ENCODE data around the gene BATF2. TPM values are rescaled to one million over a fixed set of nuclear protein-coding genes. Genes with fewer than 3 reads are reported as not detected.

BATF2 gene
- total and polyA plus RNA-seq, 2 donors (not counting 3 experiments of a cell fraction or from before 2014, with no cell fraction given) = 0.75 TPM

- no peaks in the 10 kb centered on the region for H3K27me3 ChIP-seq (ENCODE audit: control insufficient read depth in 2 of 2, insufficient read depth in 2 of 2, low read length in 2 of 2)
- no peaks in the 10 kb centered on the region for H3K9me1 ChIP-seq (replicated peaks; ENCODE audit: control insufficient read depth, extremely low read depth, insufficient read depth, low read length)
- H3K79me2 ChIP-seq (ENCODE audit: control insufficient read depth, insufficient read depth, low read length) = no peaks in the 10 kb centered on the region
- peak within 1 kb of the TSS; percentile 68 to 83 (median 74) for H3K4me3 ChIP-seq (replicated peaks in 1 of 3; ENCODE audit: insufficient read depth in 1 of 3, low read depth in 1 of 3, low read length in 3 of 3)
- H3K9ac ChIP-seq (replicated peaks; ENCODE audit: extremely low read depth, insufficient read depth, low read length) = peak within 1 kb of the TSS; percentile 69
- peak within 1 kb of the TSS; percentile 92 for H2AFZ ChIP-seq (ENCODE audit: low read depth, low read length)
- dilution Hi-C loops (cut with MboI; ENCODE audit: extremely low pct_ligation_motif_present, low sequenced_read_pairs) = no loop called here
- intact Hi-C loops (cut with micrococcal nuclease) = loop anchor here (1.0 kb wide), 7 partner anchors 13 to 110 kb away; partner anchors contain the start of genes ARL2, ATG2A, VPS51 and ZNHIT2
- no peaks in the 10 kb centered on the region for H4K20me1 ChIP-seq (replicated peaks; ENCODE audit: control insufficient read depth, extremely low read depth, insufficient read depth, low read length)
- H3K9me3 ChIP-seq (replicated peaks; ENCODE audit: control insufficient read depth, insufficient read depth, low read length) = no peaks in the 10 kb centered on the region
- H3K36me3 ChIP-seq (ENCODE audit: control insufficient read depth in 2 of 2, extremely low read depth in 1 of 2, insufficient read depth in 2 of 2, low read length in 2 of 2) = peaks cover 0 to 2% of the 10 kb centered on the region in 2 experiments
- peaks cover 11% of the 10 kb centered on the region for H3K4me1 ChIP-seq (ENCODE audit: control insufficient read depth, extremely low read depth, insufficient read depth, low read length)
- ChIA-PET CTCF (interaction anchor here (0.6 to 1.2 kb wide), 8 partner anchors 10 to 83 kb away, joined by 3 to 10 read pairs (median 4); partner anchors contain the start of genes ARL2 and SAC3D1), POLR2A (no interaction called here)
- TF ChIP-seq EZH2 (IDR thresholded peaks at IDR 0.05; ENCODE audit: borderline replicate concordance, low read depth, low read length, severe bottlenecking) = no peak
- peak; percentile 71 for TF ChIP-seq POLR2AphosphoS5 (IDR thresholded peaks at IDR 0.05; ENCODE audit: insufficient read depth, low read depth, low read length)
- TF ChIP-seq JUN (IDR thresholded peaks at IDR 0.05; ENCODE audit: borderline replicate concordance, insufficient read depth, insufficient read length, low read depth) = no peak
- TF ChIP-seq POLR2A (IDR thresholded peaks at IDR 0.05; ENCODE audit: low read depth, low read length) = peak; percentile 81
- TF ChIP-seq CTCF (IDR thresholded peaks at IDR 0.05; ENCODE audit: extremely low read depth in 1 of 2, insufficient read depth in 1 of 2, low read depth in 1 of 2, low read length in 2 of 2) = peak; percentile 38 to 84
- no peak for TF ChIP-seq FOS (IDR thresholded peaks at IDR 0.05; ENCODE audit: borderline replicate concordance, insufficient read depth, low read length)
- no peak for TF ChIP-seq MYC (IDR thresholded peaks at IDR 0.05; ENCODE audit: low read depth, low read length)
- peak; percentile 32 for TF ChIP-seq MAX (IDR thresholded peaks at IDR 0.05; ENCODE audit: insufficient read depth, insufficient read length)
- TF ChIP-seq GATA2 (IDR thresholded peaks at IDR 0.05; ENCODE audit: insufficient read depth, insufficient read length, low read depth, low read length) = no peak
- BruUV-seq (replicated peaks) = no TSS peak
- H3K4me2 ChIP-seq (ENCODE audit: insufficient read depth, low read length) = peak within 1 kb of the TSS; percentile 92
- peak within 1 kb of the TSS; percentile 61 for H3K27ac ChIP-seq (ENCODE audit: insufficient read depth, low read depth, low read length)
- DNase-seq (ENCODE audit: low read depth, low spot score) (peak; percentile 95), FAIRE-seq (peak; percentile 94)
Observed at GRCh38 chr11:65027213-65028067, 30.7 kb upstream of the BATF2 start, which contains the start of gene SNX15. TSS of gene SNX15 (plus strand) at chr11:65027439. CDS start at chr11:65027538, 99 bp downstream.
